ENCODE data around the gene KIF3A.

DNA sequence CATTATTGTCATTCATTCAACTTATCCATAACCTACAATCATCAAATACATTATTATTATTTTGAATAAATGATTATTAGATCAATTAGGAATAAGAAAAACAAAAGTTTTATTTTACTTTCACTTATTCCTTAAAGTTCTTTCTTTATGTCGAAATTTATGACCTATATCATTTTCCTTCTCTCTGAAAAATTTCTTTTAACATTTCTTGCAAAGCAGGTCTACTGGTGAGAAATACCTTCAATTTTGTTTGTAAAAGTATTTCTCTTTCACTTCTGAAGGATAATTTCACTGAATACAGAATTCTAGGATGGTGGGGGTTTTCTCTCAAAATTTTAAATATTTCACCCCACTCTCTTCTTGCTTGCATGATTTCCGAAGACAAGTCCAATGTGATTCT lies 7.3 kb upstream of the KIF3A start:
- no peak for TF ChIP-seq EZH2phosphoT487 (IDR thresholded peaks at IDR 0.05; ENCODE audit: low read length)
- TF ChIP-seq, protein P1, sequence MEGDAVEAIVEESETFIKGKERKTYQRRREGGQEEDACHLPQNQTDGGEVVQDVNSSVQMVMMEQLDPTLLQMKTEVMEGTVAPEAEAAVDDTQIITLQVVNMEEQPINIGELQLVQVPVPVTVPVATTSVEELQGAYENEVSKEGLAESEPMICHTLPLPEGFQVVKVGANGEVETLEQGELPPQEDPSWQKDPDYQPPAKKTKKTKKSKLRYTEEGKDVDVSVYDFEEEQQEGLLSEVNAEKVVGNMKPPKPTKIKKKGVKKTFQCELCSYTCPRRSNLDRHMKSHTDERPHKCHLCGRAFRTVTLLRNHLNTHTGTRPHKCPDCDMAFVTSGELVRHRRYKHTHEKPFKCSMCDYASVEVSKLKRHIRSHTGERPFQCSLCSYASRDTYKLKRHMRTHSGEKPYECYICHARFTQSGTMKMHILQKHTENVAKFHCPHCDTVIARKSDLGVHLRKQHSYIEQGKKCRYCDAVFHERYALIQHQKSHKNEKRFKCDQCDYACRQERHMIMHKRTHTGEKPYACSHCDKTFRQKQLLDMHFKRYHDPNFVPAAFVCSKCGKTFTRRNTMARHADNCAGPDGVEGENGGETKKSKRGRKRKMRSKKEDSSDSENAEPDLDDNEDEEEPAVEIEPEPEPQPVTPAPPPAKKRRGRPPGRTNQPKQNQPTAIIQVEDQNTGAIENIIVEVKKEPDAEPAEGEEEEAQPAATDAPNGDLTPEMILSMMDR (IDR thresholded peaks at IDR 0.05; ENCODE audit: low read length): no peak

All from MM.1S (cell line).